ENCODE data around the gene ATIC.
"Not testable (repeated sequence)": the region's sequence is repeated elsewhere in the genome, so short reads cannot be mapped to it uniquely, and the experiment has no call there.

Gene ATIC

GRCh38 chr2:215293879-215294278 lies 18.0 kb upstream of the ATIC start:
- H3K27ac ChIP-seq: no peak overlapping the region
- peaks cover 0 to 9% (median 1%) of the 10 kb centered on the region in 4 donors for H3K4me1 ChIP-seq
- H3K4me3 ChIP-seq: no peak overlapping the region
- H3K9me3 ChIP-seq: no peaks in the 10 kb centered on the region
- intact Hi-C loops (cut with DNase I; ENCODE audit: low total_unique reads): no loop called here
- TF ChIP-seq CTCF (IDR thresholded peaks at IDR 0.05): no peak
- no peak for DNase-seq
- no peaks in the 10 kb centered on the region for H3K27me3 ChIP-seq
- no peaks in the 10 kb centered on the region for H3K36me3 ChIP-seq

- intact Hi-C loops (cut with DNase I; ENCODE audit: low total_unique reads): no loop called here
- Histone ChIP-seq H3K36me3 (peaks cover 0 to 7% (median 0%) of the 10 kb centered on the region in 3 donors), H3K4me3 (no peak overlapping the region), H3K4me1 (peaks cover 0 to 5% (median 1%) of the 10 kb centered on the region in 4 donors), H3K27me3 (no peaks in the 10 kb centered on the region), H3K9me3 (peaks cover 0 to 6% (median 0%) of the 10 kb centered on the region in 3 donors), H3K27ac (no peak overlapping the region)
- DNase-seq: no peak
- TF ChIP-seq CTCF (IDR thresholded peaks at IDR 0.05): no peak
These were observed 12.5 kb upstream of the ATIC start for GRCh38 chr2:215299337-215299859.

- Histone ChIP-seq H3K4me3 (no peak overlapping the region), H3K27me3 (no peaks in the 10 kb centered on the region), H3K9me3 (peaks cover 0 to 6% (median 0%) of the 10 kb centered on the region in 3 donors), H3K4me1 (peaks cover 0 to 5% (median 0%) of the 10 kb centered on the region in 4 donors), H3K27ac (no peak overlapping the region), H3K36me3 (peaks cover 0 to 7% (median 0%) of the 10 kb centered on the region in 3 donors)
- TF ChIP-seq CTCF (IDR thresholded peaks at IDR 0.05): no peak
- intact Hi-C loops (cut with DNase I; ENCODE audit: low total_unique reads): no loop called here
- no peak for DNase-seq
These were observed 9.9 kb upstream of the ATIC start for GRCh38 chr2:215301994-215302393.

- Histone ChIP-seq H3K27ac (peak overlapping the region; percentile 75 to 84), H3K4me3 (peak overlapping the region; percentile 69 to 70), H3K4me1 (peaks cover 0 to 17% (median 5%) of the 10 kb centered on the region in 4 donors)
- H3K36me3 ChIP-seq; H3K27me3 ChIP-seq; H3K9me3 ChIP-seq; intact Hi-C loops (cut with DNase I; ENCODE audit: low total_unique reads); DNase-seq: not testable (repeated sequence)
These were observed 617 bp upstream of the ATIC start for GRCh38 chr2:215311259-215311624.

GRCh38 chr2:215313255-215313613 lies 1.4 kb downstream of the ATIC start:
- TF ChIP-seq CTCF (IDR thresholded peaks at IDR 0.05): no peak
- DNase-seq: no peak
- H3K4me3 ChIP-seq: no peak overlapping the region
- H3K27me3 ChIP-seq: no peaks in the 10 kb centered on the region
- no peaks in the 10 kb centered on the region for H3K9me3 ChIP-seq
- intact Hi-C loops (cut with DNase I; ENCODE audit: low total_unique reads): no loop called here
- peaks cover 0 to 17% (median 5%) of the 10 kb centered on the region in 4 donors for H3K4me1 ChIP-seq
- peaks cover 4 to 10% (median 8%) of the 10 kb centered on the region in 3 donors for H3K36me3 ChIP-seq
- H3K27ac ChIP-seq: peak overlapping the region in 1 of 2 donors; percentile 84

DNA sequence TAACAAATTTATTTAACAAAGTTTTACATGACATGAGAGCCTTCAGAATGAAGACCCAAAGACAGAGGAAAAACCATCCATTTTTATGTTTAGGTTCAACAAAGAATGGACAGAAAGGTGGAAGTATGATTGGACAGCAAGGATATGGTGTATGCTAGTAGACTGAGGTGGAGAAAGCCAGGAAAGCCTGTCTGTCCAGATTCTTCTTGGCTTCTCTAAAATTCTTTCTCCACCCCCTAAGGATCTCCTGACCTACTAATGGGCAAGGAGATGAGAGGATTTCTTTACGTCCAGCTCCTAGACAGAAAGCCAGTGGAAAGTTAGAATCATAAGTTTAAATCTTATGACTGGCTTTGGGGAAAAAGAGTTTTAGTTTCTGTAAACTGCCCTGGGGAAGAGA lies 3.0 kb downstream of the ATIC start:
- no peak for TF ChIP-seq CTCF (IDR thresholded peaks at IDR 0.05)
- Histone ChIP-seq H3K4me3 (no peak overlapping the region), H3K27me3 (no peaks in the 10 kb centered on the region), H3K36me3 (peaks cover 18 to 25% (median 24%) of the 10 kb centered on the region in 3 donors), H3K4me1 (peaks cover 0 to 17% (median 5%) of the 10 kb centered on the region in 4 donors), H3K27ac (no peak overlapping the region), H3K9me3 (no peaks in the 10 kb centered on the region)
- intact Hi-C loops (cut with DNase I; ENCODE audit: low total_unique reads): no loop called here
- DNase-seq: no peak
